A673 (cell line): Measurements from ENCODE around the gene ZNF384. TPM values are rescaled to one million over a fixed set of nuclear protein-coding genes. Genes with fewer than 3 reads are reported as not detected.
A peak's percentile ranks its signal among the peaks of the same experiment; 100 is the strongest.

Experiments used
- BruUV-seq: library from RNA; stranded (reverse); fragments of 400-500 nt; replicated peaks from 2 replicates; lab custom pipeline; 2021; lab: Mats Ljungman, UMichigan
- CTCF ChIA-PET: fragments of 300-600 bp; sonication (Branson Sonifier 250); formaldehyde crosslinking; loops from one replicate; lab custom pipeline; 2022; ENCODE audit warnings: antibody characterized with exemption; lab: Charles Lee
- POLR2A ChIA-PET: fragments of 300-600 bp; sonication (Branson Sonifier 250); formaldehyde crosslinking; loops from one replicate; lab custom pipeline; 2022; ENCODE audit warnings: antibody characterized with exemption; ENCODE audit not compliant: low non-redundant PET; lab: Charles Lee
- DNase-seq: peaks from one replicate; pipeline ENCODE4 v3.0.0-alpha.2; 2015; ENCODE audit warnings: low spot score
- H3K27ac ChIP-seq: fragments of 200-600 bp; sonication (generic); 2 replicates; pipeline ENCODE4 v1.5.1; 2016; ENCODE audit warnings: mixed run types, low read depth, mild to moderate bottlenecking, mixed read lengths, antibody characterized with exemption, low read length; ENCODE audit not compliant: poor library complexity, severe bottlenecking
- H3K27me3 ChIP-seq: fragments of 200-600 bp; sonication (generic); replicated peaks from 2 replicates; pipeline ENCODE4 v1.6.1; 2017; ENCODE audit warnings: mixed run types, low read depth, mild to moderate bottlenecking, mixed read lengths, antibody characterized with exemption, low read length; ENCODE audit not compliant: insufficient read depth, poor library complexity
- H3K36me3 ChIP-seq: fragments of 200-600 bp; sonication (generic); 2 replicates; pipeline ENCODE4 v1.6.1; 2016; ENCODE audit warnings: mixed run types, mild to moderate bottlenecking, mixed read lengths, antibody characterized with exemption, low read length; ENCODE audit not compliant: insufficient read depth, poor library complexity, severe bottlenecking
- H3K4me1 ChIP-seq: fragments of 200-600 bp; sonication (generic); 2 replicates; pipeline ENCODE4 v1.6.1; 2017; ENCODE audit warnings: mixed run types, mild to moderate bottlenecking, mixed read lengths, antibody characterized with exemption, low read length; ENCODE audit not compliant: insufficient read depth, poor library complexity, severe bottlenecking
- H3K4me3 ChIP-seq: fragments of 200-600 bp; sonication (generic); 2 replicates; pipeline ENCODE4 v1.5.1; 2016; ENCODE audit warnings: low read depth, mixed run types, mild to moderate bottlenecking, mixed read lengths, low read length; ENCODE audit not compliant: poor library complexity, severe bottlenecking
- H3K9me3 ChIP-seq: fragments of 200-600 bp; sonication (generic); 2 replicates; pipeline ENCODE4 v1.6.1; 2016; ENCODE audit warnings: mixed run types, low read depth, mild to moderate bottlenecking, mixed read lengths, antibody characterized with exemption, low read length; ENCODE audit not compliant: poor library complexity, severe bottlenecking
- CTCF ChIP-seq: fragments of 300-800, 200-600 bp; sonication (generic); conservative IDR thresholded peaks from 2 replicates; pipeline ENCODE4 v1.5.1; 2017; ENCODE audit warnings: low read depth, mild to moderate bottlenecking, antibody characterized with exemption, low read length, moderate library complexity, mixed read lengths
- EZH2 ChIP-seq: fragments of 200-600 bp; sonication (generic); IDR thresholded peaks from 2 replicates; pipeline ENCODE4 v1.6.1; 2017; ENCODE audit warnings: borderline replicate concordance, low read depth, mild to moderate bottlenecking, mixed read lengths, antibody characterized with exemption, low read length; ENCODE audit not compliant: poor library complexity, severe bottlenecking
- intact Hi-C: fragments of 100-400 bp; cut with micrococcal nuclease; formaldehyde crosslinking; loops from one replicate; pipeline ENCODE4 v1.10.0; 2022; ENCODE audit not compliant: unreplicated experiment
- total RNA-seq: library from RNA; stranded (reverse); gene quantifications from 2 replicates; pipeline ENCODE4 v1.2.3, GENCODE V29; 2021

The ZNF384 gene
- total RNA-seq, 1 experiment from 2014 or later = 92.5 TPM

- H3K9me3 ChIP-seq = no peaks in the 10 kb centered on the region
- H3K36me3 ChIP-seq = peaks cover 3% of the 10 kb centered on the region
- no peaks in the 10 kb centered on the region for H3K27me3 ChIP-seq
- POLR2A ChIA-PET = no interaction called here
- H3K4me3 ChIP-seq = no peak overlapping the region
- DNase-seq = no peak
- peak; percentile 57 for TF ChIP-seq CTCF
- TF ChIP-seq EZH2 = no peak
- CTCF ChIA-PET = interaction anchor here (0.5 kb wide), 1 partner anchor 9 kb away, joined by 5 read pairs; no protein-coding TSS in a partner anchor
- BruUV-seq = no TSS peak
- H3K27ac ChIP-seq = no peak overlapping the region
- intact Hi-C loops = loop anchor here (2.0 kb wide), 1 partner anchor 30 kb away; no protein-coding TSS in a partner anchor
- H3K4me1 ChIP-seq = peaks cover 3% of the 10 kb centered on the region
These were observed 44.3 kb downstream of the ZNF384 start for GRCh38 chr12:6644903-6645302.

GRCh38 chr12:6644257-6644596 is 44.9 kb downstream of the ZNF384 start:
- ChIA-PET CTCF (interaction anchor here (0.5 kb wide), 1 partner anchor 10 kb away, joined by 5 read pairs; no protein-coding TSS in a partner anchor), POLR2A (no interaction called here)
- no peak for TF ChIP-seq EZH2
- TF ChIP-seq CTCF = no peak
- Histone ChIP-seq H3K4me3 (no peak overlapping the region), H3K27ac (no peak overlapping the region), H3K36me3 (peaks cover 3% of the 10 kb centered on the region), H3K27me3 (no peaks in the 10 kb centered on the region), H3K9me3 (no peaks in the 10 kb centered on the region), H3K4me1 (peaks cover 3% of the 10 kb centered on the region)
- DNase-seq = no peak
- intact Hi-C loops = loop anchor here (2.0 kb wide), 1 partner anchor 29 kb away; no protein-coding TSS in a partner anchor
- BruUV-seq = no TSS peak

- TF ChIP-seq CTCF (no peak), EZH2 (no peak)
- H3K36me3 ChIP-seq = peaks cover 3% of the 10 kb centered on the region
- ChIA-PET POLR2A (no interaction called here), CTCF (no interaction called here)
- no peaks in the 10 kb centered on the region for H3K27me3 ChIP-seq
- intact Hi-C loops = loop anchor here (2.0 kb wide), 1 partner anchor 29 kb away; no protein-coding TSS in a partner anchor
- no peak for DNase-seq
- no peak overlapping the region for H3K27ac ChIP-seq
- no TSS peak for BruUV-seq
- no peak overlapping the region for H3K4me3 ChIP-seq
- no peaks in the 10 kb centered on the region for H3K9me3 ChIP-seq
- peaks cover 3% of the 10 kb centered on the region for H3K4me1 ChIP-seq
These were observed 45.5 kb downstream of the ZNF384 start for GRCh38 chr12:6643569-6644256.
